Fibroblast of mammary gland (primary cell): ENCODE results near the gene GSK3A.

Experiments used
- DNase-seq: peaks from one replicate; pipeline ENCODE4 v3.0.0-alpha.2; 2010; ENCODE audit warnings: low read depth
- H3K4me3 ChIP-seq: 2 replicates; pipeline ENCODE4 v1.5.1; 2011; ENCODE audit warnings: low read depth, mild to moderate bottlenecking, low read length, moderate library complexity; ENCODE audit not compliant: control insufficient read depth
- TF ChIP-seq, protein P1 (sequence below): conservative IDR thresholded peaks from 2 replicates; pipeline ENCODE4 v1.5.1; 2011; ENCODE audit warnings: low read depth, low read length, inconsistent platforms; ENCODE audit not compliant: control insufficient read depth, insufficient read depth

GSK3A gene

DNA sequence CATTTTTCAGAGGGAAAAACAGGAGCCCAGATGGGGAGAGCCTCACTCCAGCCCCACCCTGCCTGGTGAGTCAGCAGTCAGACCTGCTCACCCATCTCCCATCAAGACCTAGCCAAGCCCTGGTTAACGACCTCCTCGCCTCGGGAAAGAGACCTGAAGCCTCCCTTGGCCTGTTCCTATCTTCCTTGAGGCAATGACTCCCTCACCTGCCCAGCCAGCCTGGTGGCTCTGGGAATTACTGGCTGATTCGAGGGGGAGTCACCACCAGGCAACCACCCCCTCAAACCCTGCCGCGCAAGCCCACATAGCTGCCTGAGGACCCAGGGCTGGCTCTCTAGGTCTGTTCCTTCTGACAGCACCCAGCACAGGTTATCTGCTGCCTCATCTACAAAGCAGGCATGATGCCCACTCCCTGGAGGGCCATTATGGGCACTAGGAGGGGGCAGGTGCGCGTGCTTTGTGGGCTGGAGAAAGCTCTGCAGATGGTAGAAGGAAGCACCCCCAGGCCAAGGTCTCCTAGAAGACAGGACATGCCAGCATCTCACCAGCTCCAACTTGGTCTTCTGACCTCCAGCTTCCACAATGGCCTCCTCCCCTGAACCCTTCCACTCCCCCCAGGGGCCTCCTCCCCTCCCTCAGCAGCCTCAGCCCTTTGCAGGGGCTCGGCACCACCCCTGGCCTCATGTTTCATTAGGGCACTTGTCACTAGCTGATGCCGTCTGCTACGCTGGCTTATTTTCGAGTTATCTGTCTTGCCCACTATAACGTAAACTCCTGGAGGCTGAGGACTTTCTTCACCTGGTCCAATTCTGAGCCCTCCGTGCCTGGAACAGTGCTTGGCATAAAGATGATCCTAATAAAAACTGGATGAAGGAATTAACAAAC, 35.3 kb downstream of the GSK3A start:
- no peak overlapping the region for H3K4me3 ChIP-seq
- TF ChIP-seq, protein P1, sequence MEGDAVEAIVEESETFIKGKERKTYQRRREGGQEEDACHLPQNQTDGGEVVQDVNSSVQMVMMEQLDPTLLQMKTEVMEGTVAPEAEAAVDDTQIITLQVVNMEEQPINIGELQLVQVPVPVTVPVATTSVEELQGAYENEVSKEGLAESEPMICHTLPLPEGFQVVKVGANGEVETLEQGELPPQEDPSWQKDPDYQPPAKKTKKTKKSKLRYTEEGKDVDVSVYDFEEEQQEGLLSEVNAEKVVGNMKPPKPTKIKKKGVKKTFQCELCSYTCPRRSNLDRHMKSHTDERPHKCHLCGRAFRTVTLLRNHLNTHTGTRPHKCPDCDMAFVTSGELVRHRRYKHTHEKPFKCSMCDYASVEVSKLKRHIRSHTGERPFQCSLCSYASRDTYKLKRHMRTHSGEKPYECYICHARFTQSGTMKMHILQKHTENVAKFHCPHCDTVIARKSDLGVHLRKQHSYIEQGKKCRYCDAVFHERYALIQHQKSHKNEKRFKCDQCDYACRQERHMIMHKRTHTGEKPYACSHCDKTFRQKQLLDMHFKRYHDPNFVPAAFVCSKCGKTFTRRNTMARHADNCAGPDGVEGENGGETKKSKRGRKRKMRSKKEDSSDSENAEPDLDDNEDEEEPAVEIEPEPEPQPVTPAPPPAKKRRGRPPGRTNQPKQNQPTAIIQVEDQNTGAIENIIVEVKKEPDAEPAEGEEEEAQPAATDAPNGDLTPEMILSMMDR = no peak
- DNase-seq = peak; percentile 63

DNA sequence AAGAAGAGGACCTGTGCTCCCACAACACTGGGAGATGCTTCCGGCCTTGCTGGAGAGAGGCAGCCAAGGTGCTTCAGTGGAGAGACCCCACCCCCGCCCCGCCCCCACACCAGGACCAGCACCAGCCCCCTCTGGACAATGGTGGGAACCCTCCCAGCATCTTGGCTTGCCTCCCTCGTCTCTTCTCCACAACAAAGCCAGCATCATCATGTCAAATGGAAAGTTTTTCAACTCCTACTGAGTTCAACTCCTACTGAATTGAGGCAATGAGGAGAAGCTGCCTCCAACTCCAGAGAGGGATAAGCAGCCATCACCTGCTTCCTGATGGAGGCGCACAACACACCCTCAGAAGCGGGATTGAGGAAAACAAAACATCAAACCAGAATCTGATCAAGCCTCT, 37.7 kb downstream of the GSK3A start:
- TF ChIP-seq, protein P1 = no peak
- no peak overlapping the region for H3K4me3 ChIP-seq
- DNase-seq = no peak

DNA sequence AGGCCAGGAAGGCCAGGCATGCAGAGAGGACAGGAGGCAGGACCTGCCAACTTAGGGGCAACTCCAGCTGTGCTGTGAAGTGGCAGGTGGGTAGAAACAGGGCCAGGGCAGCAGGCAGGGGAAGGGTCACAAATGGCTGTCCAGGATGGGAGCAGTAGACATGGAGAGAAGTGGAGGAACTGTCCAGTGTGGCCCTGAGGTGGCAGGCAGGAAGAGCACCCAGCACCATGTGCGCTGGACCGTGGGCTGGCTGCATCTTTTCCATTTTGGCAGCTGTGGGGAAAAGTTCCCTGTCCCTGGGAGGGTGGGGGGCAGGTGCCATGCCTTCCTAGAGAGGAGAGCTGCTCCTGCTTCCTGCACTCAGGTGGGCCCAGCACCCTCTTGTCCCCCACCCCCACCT, 38.7 kb downstream of the GSK3A start:
- H3K4me3 ChIP-seq = no peak overlapping the region
- no peak for DNase-seq
- TF ChIP-seq, protein P1 = no peak

DNA sequence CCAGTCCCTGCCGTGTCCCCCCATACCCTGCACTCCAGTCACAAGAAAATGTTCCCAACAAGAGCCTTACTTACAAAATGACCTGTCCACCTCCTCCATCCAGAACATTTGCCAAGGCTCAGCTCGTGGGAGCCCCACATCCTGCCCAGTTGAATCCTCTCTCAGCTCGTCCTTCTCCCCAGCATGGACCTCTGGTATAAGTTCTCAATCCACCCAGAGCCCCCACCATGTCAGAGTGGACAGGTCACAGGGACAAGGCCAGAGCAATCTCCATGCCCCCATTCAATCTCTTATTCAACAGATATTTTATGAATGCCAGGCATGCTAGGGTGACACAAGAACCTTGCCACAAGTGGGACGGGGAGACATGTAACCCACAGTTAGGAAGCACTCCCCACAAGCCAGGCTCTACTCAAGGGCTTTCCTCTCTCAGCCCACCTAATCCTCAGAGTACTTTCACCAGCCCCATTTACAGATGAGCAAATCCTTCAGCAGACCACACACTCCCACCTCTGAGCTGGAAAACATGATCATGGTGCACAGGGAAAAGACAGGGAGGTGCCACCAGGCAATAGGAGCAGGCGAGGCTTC, 40.0 kb downstream of the GSK3A start:
- TF ChIP-seq, protein P1 = no peak
- DNase-seq = no peak
- H3K4me3 ChIP-seq = no peak overlapping the region

DNA sequence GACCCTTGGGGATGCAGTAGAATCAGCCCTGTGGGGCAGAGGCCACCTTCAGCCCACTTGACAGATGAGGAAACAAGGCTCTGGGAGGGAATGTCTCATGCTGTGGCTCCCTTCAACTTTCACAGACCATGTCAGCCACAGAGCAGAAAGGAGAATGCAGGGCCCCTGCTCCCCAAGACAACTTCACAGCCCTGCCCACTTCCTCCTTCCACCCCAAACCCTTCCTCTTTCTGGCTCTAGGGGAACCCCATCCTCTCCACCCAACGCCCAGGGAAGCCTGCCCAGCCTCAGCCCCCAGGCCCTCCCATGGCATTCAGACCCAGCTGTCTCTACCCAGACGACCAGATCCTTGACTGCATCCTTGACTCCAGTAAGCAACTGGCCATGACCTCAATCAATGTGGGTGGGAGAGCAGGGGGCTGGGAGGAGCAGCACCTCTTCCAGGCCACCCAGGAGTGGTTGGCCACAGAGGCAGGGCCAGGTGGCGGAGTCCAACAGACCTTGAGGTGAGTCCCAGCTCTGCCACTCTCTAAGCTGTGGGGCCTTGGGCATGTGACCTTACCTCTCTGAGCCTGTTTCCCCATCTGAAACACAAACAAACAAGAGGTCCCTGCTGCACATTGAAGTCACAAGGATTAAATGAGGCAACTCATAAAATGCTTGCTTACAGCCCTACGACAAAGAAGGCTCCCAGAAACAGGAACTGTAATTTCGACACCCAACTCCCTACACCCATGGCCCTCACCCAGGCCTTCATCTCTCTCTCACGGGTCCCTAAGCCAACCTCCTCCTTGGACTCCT, 40.7 kb downstream of the GSK3A start:
- TF ChIP-seq, protein P1 = no peak
- no peak for DNase-seq
- no peak overlapping the region for H3K4me3 ChIP-seq

DNA sequence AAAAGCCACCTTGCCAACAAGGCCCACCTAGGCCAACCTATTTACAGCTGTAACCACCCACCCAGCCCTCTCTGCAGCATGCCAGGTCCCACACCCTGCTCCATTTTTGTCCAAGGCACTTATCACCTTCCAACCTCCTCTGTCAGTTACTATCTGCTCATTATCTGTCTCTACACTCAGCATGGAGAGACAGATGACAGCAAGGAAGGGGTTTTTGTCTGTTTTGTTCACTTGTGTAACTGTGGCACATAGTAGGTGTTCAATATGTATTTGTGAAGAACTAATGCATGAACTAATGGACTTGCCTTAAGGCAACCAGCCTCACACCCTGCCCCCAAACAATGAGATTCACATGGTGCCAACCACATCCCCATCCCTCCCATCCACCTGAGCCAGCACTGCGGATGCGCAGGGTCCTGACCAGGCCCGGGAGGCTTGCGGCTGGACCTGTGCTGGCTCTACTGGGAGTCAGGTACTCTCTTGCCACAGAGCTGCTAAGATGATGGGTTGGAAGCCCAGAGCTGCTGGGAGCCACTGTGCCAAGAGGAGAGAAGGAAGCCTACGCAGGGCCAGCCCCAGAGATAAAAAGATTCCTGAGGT, 42.2 kb downstream of the GSK3A start:
- TF ChIP-seq, protein P1 = no peak
- H3K4me3 ChIP-seq = no peak overlapping the region
- DNase-seq = no peak
